IPS-15b (cell line): ENCODE results near the gene FOXC1.

Experiments
- H3K27me3 ChIP-seq: one replicate; pipeline ENCODE4 v1.6.1; 2013; ENCODE audit warnings: low read length; ENCODE audit not compliant: control insufficient read depth, insufficient read depth
- H3K36me3 ChIP-seq: one replicate; pipeline ENCODE4 v1.6.1; 2013; ENCODE audit warnings: low read length; ENCODE audit not compliant: control insufficient read depth, insufficient read depth
- H3K4me1 ChIP-seq: one replicate; pipeline ENCODE4 v1.6.1; 2013; ENCODE audit warnings: mild to moderate bottlenecking, low read length; ENCODE audit not compliant: control insufficient read depth, insufficient read depth
- H3K4me3 ChIP-seq: one replicate; pipeline ENCODE4 v1.5.1; 2013; ENCODE audit warnings: low read depth, low read length
- H3K9ac ChIP-seq: one replicate; pipeline ENCODE4 v1.6.1; 2013; ENCODE audit warnings: low read depth, mild to moderate bottlenecking, low read length
- H3K9me3 ChIP-seq: one replicate; pipeline ENCODE4 v1.6.1; 2013; ENCODE audit warnings: mild to moderate bottlenecking, low read length; ENCODE audit not compliant: control insufficient read depth, insufficient read depth

Gene FOXC1

GRCh38 chr6:1586256-1586655, 23.5 kb upstream of the FOXC1 start:
- Histone ChIP-seq H3K9me3 (no peaks in the 10 kb centered on the region), H3K36me3 (no peaks in the 10 kb centered on the region), H3K4me3 (no peak overlapping the region), H3K27me3 (no peaks in the 10 kb centered on the region), H3K4me1 (no peaks in the 10 kb centered on the region), H3K9ac (no peak overlapping the region)

DNA sequence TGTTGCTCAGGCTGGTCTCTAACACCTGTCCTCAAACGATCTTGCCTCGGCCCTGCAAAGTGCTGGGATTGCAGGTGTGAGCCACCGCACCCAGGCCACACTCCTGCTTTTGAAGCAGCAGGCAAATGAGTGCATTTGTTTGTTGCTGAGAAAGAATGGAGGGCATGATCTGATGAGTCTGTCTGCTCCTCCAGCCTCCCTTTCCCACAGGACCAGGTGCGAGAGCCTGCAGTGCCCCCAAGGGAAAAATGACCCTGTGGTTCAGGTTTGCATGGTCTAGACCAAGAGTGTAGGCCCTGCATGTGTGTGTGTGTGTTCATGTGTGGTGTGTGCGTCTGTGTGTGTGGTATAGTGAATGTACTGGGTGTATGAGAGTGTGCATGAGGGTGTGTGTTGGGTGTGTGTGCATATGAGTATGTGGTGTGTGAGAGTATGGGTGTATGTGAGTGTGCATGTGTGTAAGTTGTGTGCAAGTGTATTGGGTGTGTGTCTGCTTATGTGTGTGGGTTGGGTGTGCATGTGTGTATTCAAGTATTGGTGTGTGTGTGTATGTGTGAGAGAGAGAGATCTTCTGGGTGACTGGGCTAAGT, 22.8 kb upstream of the FOXC1 start:
- Histone ChIP-seq H3K27me3 (no peaks in the 10 kb centered on the region), H3K9ac (no peak overlapping the region), H3K9me3 (no peaks in the 10 kb centered on the region), H3K36me3 (no peaks in the 10 kb centered on the region), H3K4me3 (no peak overlapping the region), H3K4me1 (no peaks in the 10 kb centered on the region)

DNA sequence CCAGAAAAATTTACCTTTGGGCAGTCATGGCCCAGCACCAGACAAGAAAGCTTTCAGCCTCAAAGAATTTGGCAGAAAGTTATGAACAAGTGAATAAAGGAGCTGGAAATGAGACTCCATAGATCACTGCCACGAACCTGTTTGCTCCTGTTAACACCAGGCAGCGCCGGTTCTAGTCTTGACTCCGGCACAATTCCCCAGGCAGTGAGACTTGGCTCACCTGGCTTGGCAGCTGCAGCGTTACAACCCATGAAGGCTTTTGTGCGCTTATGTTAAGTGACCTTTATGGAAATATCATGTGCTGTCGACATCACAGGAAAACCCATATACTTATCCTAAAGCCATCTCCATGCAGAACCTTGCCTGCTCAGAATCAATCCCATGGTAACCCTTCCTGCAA, 22.2 kb upstream of the FOXC1 start:
- no peaks in the 10 kb centered on the region for H3K36me3 ChIP-seq
- no peaks in the 10 kb centered on the region for H3K27me3 ChIP-seq
- H3K9me3 ChIP-seq, result no peaks in the 10 kb centered on the region
- H3K9ac ChIP-seq, result no peak overlapping the region
- no peak overlapping the region for H3K4me3 ChIP-seq
- no peaks in the 10 kb centered on the region for H3K4me1 ChIP-seq

- H3K36me3 ChIP-seq, result no peaks in the 10 kb centered on the region
- no peak overlapping the region for H3K4me3 ChIP-seq
- H3K9ac ChIP-seq, result no peak overlapping the region
- no peaks in the 10 kb centered on the region for H3K4me1 ChIP-seq
- no peaks in the 10 kb centered on the region for H3K27me3 ChIP-seq
- H3K9me3 ChIP-seq, result no peaks in the 10 kb centered on the region
Observed at GRCh38 chr6:1587977-1588376, 21.7 kb upstream of the FOXC1 start.

- Histone ChIP-seq H3K9ac (no peak overlapping the region), H3K4me1 (no peaks in the 10 kb centered on the region), H3K9me3 (no peaks in the 10 kb centered on the region), H3K4me3 (no peak overlapping the region), H3K27me3 (peaks cover 5% of the 10 kb centered on the region), H3K36me3 (no peaks in the 10 kb centered on the region)
Observed at GRCh38 chr6:1589208-1589607, 20.5 kb upstream of the FOXC1 start.

DNA sequence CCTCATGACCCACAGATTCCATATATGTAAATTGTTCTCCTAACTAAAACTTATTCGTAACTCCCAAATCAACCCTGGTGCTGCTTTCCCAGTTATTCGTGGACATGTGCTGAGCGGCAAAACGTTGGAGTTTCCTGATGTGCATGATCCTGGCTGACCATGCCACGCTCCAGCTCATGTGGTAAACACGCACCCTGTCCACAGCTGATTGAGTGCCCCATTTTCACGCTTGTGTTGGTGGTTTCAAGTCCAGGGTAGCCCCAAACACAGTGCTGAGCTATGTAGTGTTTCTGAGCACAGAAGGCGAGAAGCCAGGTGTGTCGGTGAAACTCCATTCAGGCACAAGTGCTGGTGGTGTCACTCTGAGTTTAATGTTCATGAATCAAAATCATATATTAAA, 19.1 kb upstream of the FOXC1 start:
- H3K36me3 ChIP-seq, result no peaks in the 10 kb centered on the region
- no peaks in the 10 kb centered on the region for H3K4me1 ChIP-seq
- no peak overlapping the region for H3K9ac ChIP-seq
- peaks cover 5% of the 10 kb centered on the region for H3K27me3 ChIP-seq
- no peak overlapping the region for H3K4me3 ChIP-seq
- H3K9me3 ChIP-seq, result no peaks in the 10 kb centered on the region

GRCh38 chr6:1591243-1591642, 18.5 kb upstream of the FOXC1 start:
- Histone ChIP-seq H3K4me3 (no peak overlapping the region), H3K36me3 (no peaks in the 10 kb centered on the region), H3K9me3 (no peaks in the 10 kb centered on the region), H3K4me1 (no peaks in the 10 kb centered on the region), H3K9ac (no peak overlapping the region), H3K27me3 (peaks cover 5% of the 10 kb centered on the region)

DNA sequence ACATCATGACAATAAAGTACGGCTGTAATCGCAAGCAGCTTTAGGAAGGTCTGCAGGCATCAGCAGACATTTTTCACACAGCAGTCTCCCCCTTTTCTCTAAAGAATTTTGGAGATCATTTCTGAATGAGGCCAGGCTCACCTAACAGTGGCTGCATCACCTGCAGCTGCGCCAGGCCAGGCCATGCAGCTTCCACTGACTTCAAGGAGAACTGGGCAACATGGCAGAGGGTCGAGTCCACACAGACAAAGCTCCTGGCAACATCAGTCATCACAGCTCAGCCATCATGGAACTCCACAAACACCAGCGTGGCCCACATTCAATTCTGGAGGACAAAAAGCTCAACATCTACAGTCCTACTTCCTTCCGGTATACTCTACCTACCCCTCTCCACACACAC, 17.8 kb upstream of the FOXC1 start:
- Histone ChIP-seq H3K4me1 (peaks cover 5% of the 10 kb centered on the region), H3K27me3 (peaks cover 5% of the 10 kb centered on the region), H3K9me3 (no peaks in the 10 kb centered on the region), H3K9ac (no peak overlapping the region), H3K4me3 (no peak overlapping the region), H3K36me3 (no peaks in the 10 kb centered on the region)

DNA sequence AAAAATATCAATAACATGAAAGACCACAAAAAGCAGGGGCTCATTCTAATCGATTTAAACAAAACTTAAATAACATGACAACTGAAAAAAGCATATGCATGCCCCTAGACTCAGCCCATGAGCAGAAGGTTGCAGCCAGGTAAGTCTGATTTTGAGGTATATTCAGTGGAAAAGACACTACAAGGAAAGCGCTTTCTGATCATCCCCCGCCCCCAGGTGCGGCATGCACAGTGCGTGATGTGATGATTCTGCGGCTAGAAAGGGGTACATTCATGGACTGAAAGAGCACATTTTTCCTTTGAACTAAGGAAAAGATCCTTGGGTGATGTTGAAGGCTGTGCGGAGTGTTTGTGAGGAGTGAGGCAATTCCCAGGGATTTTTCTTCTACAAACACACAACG, 16.9 kb upstream of the FOXC1 start:
- no peaks in the 10 kb centered on the region for H3K9me3 ChIP-seq
- H3K27me3 ChIP-seq, result peaks cover 5% of the 10 kb centered on the region
- H3K4me3 ChIP-seq, result no peak overlapping the region
- H3K4me1 ChIP-seq, result peaks cover 11% of the 10 kb centered on the region
- no peak overlapping the region for H3K9ac ChIP-seq
- H3K36me3 ChIP-seq, result no peaks in the 10 kb centered on the region

GRCh38 chr6:1593286-1593957, 16.3 kb upstream of the FOXC1 start:
- Histone ChIP-seq H3K4me3 (no peak overlapping the region), H3K27me3 (peaks cover 5% of the 10 kb centered on the region), H3K9ac (no peak overlapping the region)

GRCh38 chr6:1593958-1594314, 15.8 kb upstream of the FOXC1 start:
- Histone ChIP-seq H3K9ac (no peak overlapping the region), H3K4me3 (no peak overlapping the region), H3K36me3 (no peaks in the 10 kb centered on the region), H3K27me3 (peaks cover 5% of the 10 kb centered on the region), H3K4me1 (peaks cover 11% of the 10 kb centered on the region), H3K9me3 (no peaks in the 10 kb centered on the region)

More at GRCh38 chr6:1593286-1593957, 16.3 kb upstream of the FOXC1 start:
- H3K36me3 ChIP-seq, result no peaks in the 10 kb centered on the region
- H3K9me3 ChIP-seq, result no peaks in the 10 kb centered on the region
- H3K4me1 ChIP-seq, result peaks cover 11% of the 10 kb centered on the region

- Histone ChIP-seq H3K36me3 (no peaks in the 10 kb centered on the region), H3K9me3 (no peaks in the 10 kb centered on the region), H3K4me1 (peaks cover 11% of the 10 kb centered on the region), H3K27me3 (peaks cover 8% of the 10 kb centered on the region), H3K9ac (no peak overlapping the region), H3K4me3 (no peak overlapping the region)
Observed at GRCh38 chr6:1594445-1595200, 15.1 kb upstream of the FOXC1 start.
